Measurements from ENCODE around the gene MICALL1. TPM values are rescaled to one million over a fixed set of nuclear protein-coding genes. Genes with fewer than 3 reads are reported as not detected.
A peak's percentile ranks its signal among the peaks of the same experiment; 100 is the strongest.

MICALL1 gene
- total RNA-seq, 4 donors from 2014 or later, result 26.8 to 87.2 (median 37.3) TPM

GRCh38 chr22:37909766-37910165 is 3.7 kb downstream of the MICALL1 start:
- DNase-seq, result no peak
- no peak for TF ChIP-seq POLR2A (IDR thresholded peaks at IDR 0.05)
- intact Hi-C loops (cut with DNase I; ENCODE audit: low total_unique reads) (no loop called here), in situ Hi-C loops (cut with MboI; ENCODE audit: low pct_ligation_motif_present in 1 of 4, low pct_unique_long_range_greater_than_20kb in 1 of 4, low sequenced_read_pairs in 3 of 4) (no loop called here)
- Histone ChIP-seq H3K9me3 (no peaks in the 10 kb centered on the region), H3K36me3 (no peaks in the 10 kb centered on the region), H3K27me3 (no peaks in the 10 kb centered on the region), H3K4me3 (no peak overlapping the region), H3K4me1 (peaks cover 16 to 46% (median 22%) of the 10 kb centered on the region in 4 donors), H3K27ac (peak overlapping the region; percentile 52 to 93 (median 85))
- WGBS, 2 donors (ENCODE audit: low coverage in 1 of 2), result 76 to 94% methylated on average over 3 to 7 of the region's 7 CpGs

GRCh38 chr22:37910890-37911672 is 5.0 kb downstream of the MICALL1 start:
- peak overlapping the region; percentile 52 to 93 (median 85) for H3K27ac ChIP-seq
- TF ChIP-seq CTCF (IDR thresholded peaks at IDR 0.05) (no peak), POLR2A (IDR thresholded peaks at IDR 0.05) (no peak), POLR2AphosphoS5 (IDR thresholded peaks at IDR 0.05) (no peak), EP300 (IDR thresholded peaks at IDR 0.05; ENCODE audit: low read depth) (no peak)
- no peaks in the 10 kb centered on the region for H3K27me3 ChIP-seq
- 77% methylated on average over 15 of the region's 15 CpGs; no CpG with 5 or more reads in 1 of the 2 donors for WGBS, 2 donors (ENCODE audit: low coverage in 1 of 2)
- intact Hi-C loops (cut with DNase I; ENCODE audit: low total_unique reads) (no loop called here), in situ Hi-C loops (cut with MboI; ENCODE audit: low pct_ligation_motif_present in 1 of 4, low pct_unique_long_range_greater_than_20kb in 1 of 4, low sequenced_read_pairs in 3 of 4) (no loop called here)
- no peak overlapping the region for H3K4me3 ChIP-seq
- no peak for DNase-seq
- H3K4me1 ChIP-seq, result peaks cover 8 to 41% (median 14%) of the 10 kb centered on the region in 4 donors
- H3K9me3 ChIP-seq, result no peaks in the 10 kb centered on the region
- H3K36me3 ChIP-seq, result peaks cover 0 to 4% (median 0%) of the 10 kb centered on the region in 4 donors

GRCh38 chr22:37911697-37912096 is 5.6 kb downstream of the MICALL1 start:
- in situ Hi-C loops (cut with MboI; ENCODE audit: low pct_ligation_motif_present in 1 of 4, low pct_unique_long_range_greater_than_20kb in 1 of 4, low sequenced_read_pairs in 3 of 4), result no loop called here
- DNase-seq, result no peak
- no peaks in the 10 kb centered on the region for H3K9me3 ChIP-seq
- no peak for TF ChIP-seq POLR2A (IDR thresholded peaks at IDR 0.05)
- TF ChIP-seq CTCF (IDR thresholded peaks at IDR 0.05), result no peak
- TF ChIP-seq EP300 (IDR thresholded peaks at IDR 0.05; ENCODE audit: low read depth), result no peak
- TF ChIP-seq POLR2AphosphoS5 (IDR thresholded peaks at IDR 0.05), result no peak
- intact Hi-C loops (cut with DNase I; ENCODE audit: low total_unique reads), result no loop called here
- peak overlapping the region; percentile 36 to 93 (median 85) for H3K27ac ChIP-seq
- 37 to 78% methylated on average over 4 to 8 of the region's 8 CpGs for WGBS, 2 donors (ENCODE audit: low coverage in 1 of 2)
- H3K4me1 ChIP-seq, result peaks cover 7 to 40% (median 13%) of the 10 kb centered on the region in 4 donors
- H3K36me3 ChIP-seq, result peaks cover 0 to 10% (median 0%) of the 10 kb centered on the region in 4 donors
- H3K4me3 ChIP-seq, result no peak overlapping the region
- H3K27me3 ChIP-seq, result no peaks in the 10 kb centered on the region

GRCh38 chr22:37912171-37912570 is 6.1 kb downstream of the MICALL1 start:
- Histone ChIP-seq H3K27ac (peak overlapping the region; percentile 36 to 93 (median 85)), H3K4me1 (peaks cover 2 to 35% (median 11%) of the 10 kb centered on the region in 4 donors), H3K27me3 (no peaks in the 10 kb centered on the region), H3K9me3 (no peaks in the 10 kb centered on the region), H3K36me3 (peaks cover 0 to 10% (median 0%) of the 10 kb centered on the region in 4 donors), H3K4me3 (no peak overlapping the region)
- in situ Hi-C loops (cut with MboI; ENCODE audit: low pct_ligation_motif_present in 1 of 4, low pct_unique_long_range_greater_than_20kb in 1 of 4, low sequenced_read_pairs in 3 of 4), result no loop called here
- WGBS, 2 donors (ENCODE audit: low coverage in 1 of 2), result 84 to 93% methylated on average over 5 to 8 of the region's 8 CpGs
- no peak for DNase-seq
- no peak for TF ChIP-seq CTCF (IDR thresholded peaks at IDR 0.05)
- no peak for TF ChIP-seq POLR2A (IDR thresholded peaks at IDR 0.05)
- no peak for TF ChIP-seq POLR2AphosphoS5 (IDR thresholded peaks at IDR 0.05)
- TF ChIP-seq EP300 (IDR thresholded peaks at IDR 0.05; ENCODE audit: low read depth), result no peak
- intact Hi-C loops (cut with DNase I; ENCODE audit: low total_unique reads), result no loop called here

Data from transverse colon (tissue), 4 donors.